Measurements from ENCODE around the gene FAM234A. TPM values are rescaled to one million over a fixed set of nuclear protein-coding genes. Genes with fewer than 3 reads are reported as not detected.
"Not testable (repeated sequence)": the region's sequence is repeated elsewhere in the genome, so short reads cannot be mapped to it uniquely, and the experiment has no call there.

FAM234A gene
- total RNA-seq, 6 experiments from 2014 or later, result 83.6 to 113 (median 87.7) TPM

DNA sequence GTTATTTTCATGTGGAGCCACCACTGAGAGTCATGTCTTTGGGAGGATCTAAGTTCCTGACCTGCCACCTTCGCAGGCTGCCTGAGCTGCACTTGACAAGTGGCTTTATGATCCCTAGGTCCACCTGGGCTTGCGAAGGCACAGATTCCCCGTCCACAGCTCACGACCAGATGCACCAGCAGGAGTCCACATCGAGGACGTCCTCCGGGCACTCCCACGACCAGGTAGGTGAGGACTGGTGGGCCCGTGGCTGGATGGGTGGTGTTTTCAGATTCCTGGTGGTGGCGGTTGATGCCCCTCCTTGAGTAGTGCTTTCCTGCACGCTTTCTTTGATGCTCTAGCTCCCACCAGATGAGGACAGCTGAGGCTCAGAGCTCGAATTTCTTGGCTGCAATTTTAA is 14.8 kb downstream of the FAM234A start:
- no peak overlapping the region for H3K4me3 Mint-ChIP-seq
- peaks cover 3% of the 10 kb centered on the region for H3K27me3 Mint-ChIP-seq (ENCODE audit: insufficient read depth)
- H3K9me3 Mint-ChIP-seq, result no peaks in the 10 kb centered on the region
- H3K36me3 Mint-ChIP-seq (ENCODE audit: low read depth), result 0 out of 2 replicates have a peak, but pooled peaks cover 6% of the 10 kb centered on the region
- 0 out of 2 replicates have a peak, but pooled peaks cover 6% of the 10 kb centered on the region for H3K4me1 Mint-ChIP-seq (ENCODE audit: low read depth)
- DNase-seq, result no peak
- TF ChIP-seq, protein P1, sequence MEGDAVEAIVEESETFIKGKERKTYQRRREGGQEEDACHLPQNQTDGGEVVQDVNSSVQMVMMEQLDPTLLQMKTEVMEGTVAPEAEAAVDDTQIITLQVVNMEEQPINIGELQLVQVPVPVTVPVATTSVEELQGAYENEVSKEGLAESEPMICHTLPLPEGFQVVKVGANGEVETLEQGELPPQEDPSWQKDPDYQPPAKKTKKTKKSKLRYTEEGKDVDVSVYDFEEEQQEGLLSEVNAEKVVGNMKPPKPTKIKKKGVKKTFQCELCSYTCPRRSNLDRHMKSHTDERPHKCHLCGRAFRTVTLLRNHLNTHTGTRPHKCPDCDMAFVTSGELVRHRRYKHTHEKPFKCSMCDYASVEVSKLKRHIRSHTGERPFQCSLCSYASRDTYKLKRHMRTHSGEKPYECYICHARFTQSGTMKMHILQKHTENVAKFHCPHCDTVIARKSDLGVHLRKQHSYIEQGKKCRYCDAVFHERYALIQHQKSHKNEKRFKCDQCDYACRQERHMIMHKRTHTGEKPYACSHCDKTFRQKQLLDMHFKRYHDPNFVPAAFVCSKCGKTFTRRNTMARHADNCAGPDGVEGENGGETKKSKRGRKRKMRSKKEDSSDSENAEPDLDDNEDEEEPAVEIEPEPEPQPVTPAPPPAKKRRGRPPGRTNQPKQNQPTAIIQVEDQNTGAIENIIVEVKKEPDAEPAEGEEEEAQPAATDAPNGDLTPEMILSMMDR (IDR thresholded peaks at IDR 0.05), result no peak
- no peak overlapping the region for H3K27ac Mint-ChIP-seq

- H3K4me3 Mint-ChIP-seq, result no peak overlapping the region
- H3K4me1 Mint-ChIP-seq (ENCODE audit: low read depth), result 0 out of 2 replicates have a peak, but pooled peaks cover 6% of the 10 kb centered on the region
- no peak for DNase-seq
- peaks cover 3% of the 10 kb centered on the region for H3K27me3 Mint-ChIP-seq (ENCODE audit: insufficient read depth)
- H3K36me3 Mint-ChIP-seq (ENCODE audit: low read depth), result peaks cover 12% of the 10 kb centered on the region
- H3K9me3 Mint-ChIP-seq, result no peaks in the 10 kb centered on the region
- H3K27ac Mint-ChIP-seq, result no peak overlapping the region
- TF ChIP-seq, protein P1 (IDR thresholded peaks at IDR 0.05), result no peak
These were observed 18.0 kb downstream of the FAM234A start for GRCh38 chr16:252366-253337.

GRCh38 chr16:253833-254232 is 19.2 kb downstream of the FAM234A start:
- no peak overlapping the region for H3K4me3 Mint-ChIP-seq
- H3K9me3 Mint-ChIP-seq, result no peaks in the 10 kb centered on the region
- 0 out of 2 replicates have a peak, but pooled peaks cover 6% of the 10 kb centered on the region for H3K4me1 Mint-ChIP-seq (ENCODE audit: low read depth)
- peaks cover 12% of the 10 kb centered on the region for H3K36me3 Mint-ChIP-seq (ENCODE audit: low read depth)
- peaks cover 3% of the 10 kb centered on the region for H3K27me3 Mint-ChIP-seq (ENCODE audit: insufficient read depth)
- TF ChIP-seq, protein P1 (IDR thresholded peaks at IDR 0.05), result no peak
- no peak overlapping the region for H3K27ac Mint-ChIP-seq
- no peak for DNase-seq

- TF ChIP-seq, protein P1 (IDR thresholded peaks at IDR 0.05), result no peak
- Mint-ChIP-seq H3K9me3 (no peaks in the 10 kb centered on the region), H3K27ac (no peak overlapping the region), H3K36me3 (ENCODE audit: low read depth) (peaks cover 12% of the 10 kb centered on the region), H3K27me3 (ENCODE audit: insufficient read depth) (peaks cover 3% of the 10 kb centered on the region), H3K4me1 (ENCODE audit: low read depth) (0 out of 2 replicates have a peak, but pooled peaks cover 6% of the 10 kb centered on the region), H3K4me3 (no peak overlapping the region)
- DNase-seq, result no peak
These were observed 19.8 kb downstream of the FAM234A start for GRCh38 chr16:254461-254860.

DNA sequence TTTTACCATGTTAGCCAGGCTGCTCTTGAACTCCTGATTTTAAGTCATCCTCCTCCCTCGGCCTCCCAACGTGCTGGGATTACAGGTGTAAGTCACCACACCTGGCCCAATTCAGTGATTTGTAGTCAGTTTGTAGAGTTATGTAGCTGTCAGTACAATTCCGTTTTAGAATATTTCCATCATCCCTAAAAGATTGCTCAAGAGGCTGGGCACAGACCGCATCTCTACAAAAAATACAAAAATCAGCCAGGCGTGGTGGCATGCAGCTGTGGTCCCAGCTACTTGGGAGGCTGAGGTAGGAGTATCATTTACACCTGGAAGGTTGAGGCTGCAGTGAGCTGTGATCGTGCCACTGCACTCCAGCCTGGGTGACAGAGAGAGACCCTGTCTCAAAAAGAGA is 20.6 kb downstream of the FAM234A start:
- Mint-ChIP-seq H3K27me3 (ENCODE audit: insufficient read depth) (peaks cover 3% of the 10 kb centered on the region), H3K4me3 (no peak overlapping the region), H3K27ac (no peak overlapping the region), H3K4me1 (ENCODE audit: low read depth) (0 out of 2 replicates have a peak, but pooled peaks cover 5% of the 10 kb centered on the region), H3K36me3 (ENCODE audit: low read depth) (peaks cover 11% of the 10 kb centered on the region), H3K9me3 (no peaks in the 10 kb centered on the region)
- TF ChIP-seq, protein P1 (IDR thresholded peaks at IDR 0.05), result no peak
- no peak for DNase-seq

DNA sequence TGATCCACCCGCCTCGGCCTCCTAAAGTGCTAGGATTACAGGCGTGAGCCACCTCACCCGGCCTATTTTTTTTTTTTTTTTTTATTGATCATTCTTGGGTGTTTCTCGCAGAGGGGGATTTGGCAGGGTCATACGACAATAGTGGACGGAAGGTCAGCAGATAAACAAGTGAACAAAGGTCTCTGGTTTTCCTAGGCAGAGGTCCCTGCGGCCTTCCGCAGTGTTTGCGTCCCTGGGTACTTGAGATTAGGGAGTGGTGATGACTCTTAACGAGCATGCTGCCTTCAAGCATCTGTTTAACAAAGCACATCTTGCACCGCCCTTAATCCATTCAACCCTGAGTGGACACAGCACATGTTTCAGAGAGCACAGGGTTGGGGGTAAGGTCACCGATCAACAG is 23.5 kb downstream of the FAM234A start:
- H3K9me3 Mint-ChIP-seq; H3K27ac Mint-ChIP-seq; H3K27me3 Mint-ChIP-seq (ENCODE audit: insufficient read depth); H3K4me3 Mint-ChIP-seq; H3K4me1 Mint-ChIP-seq (ENCODE audit: low read depth); DNase-seq; H3K36me3 Mint-ChIP-seq (ENCODE audit: low read depth): not testable (repeated sequence)
